GM19372 (cell line): ENCODE results near the gene NR3C1.

Experiments used
- ATAC-seq: cut with Tn5 transposase; IDR thresholded peaks from one replicate; pipeline ENCODE4 v1.9.1; 2021; ENCODE audit warnings: mild to moderate bottlenecking, low read depth, moderate library complexity; ENCODE audit not compliant: unreplicated experiment

Gene NR3C1

GRCh38 chr5:143400541-143401226, 2.8 kb downstream of the NR3C1 start:
- ATAC-seq, result no peak

GRCh38 chr5:143399616-143400540, 3.6 kb downstream of the NR3C1 start:
- ATAC-seq, result no peak

- ATAC-seq, result no peak
These were observed 4.8 kb downstream of the NR3C1 start for GRCh38 chr5:143398451-143399237.

- ATAC-seq, result no peak
These were observed 5.5 kb downstream of the NR3C1 start for GRCh38 chr5:143398053-143398355.

GRCh38 chr5:143397302-143398052, 6.0 kb downstream of the NR3C1 start:
- no peak for ATAC-seq

- no peak for ATAC-seq
These were observed 7.0 kb downstream of the NR3C1 start for GRCh38 chr5:143396353-143396940.

GRCh38 chr5:143395638-143396352, 7.7 kb downstream of the NR3C1 start:
- ATAC-seq, result no peak

GRCh38 chr5:143393524-143393923, 10.0 kb downstream of the NR3C1 start:
- ATAC-seq, result no peak

GRCh38 chr5:143390941-143391340, 12.5 kb downstream of the NR3C1 start:
- no peak for ATAC-seq

- no peak for ATAC-seq
These were observed 13.2 kb downstream of the NR3C1 start for GRCh38 chr5:143390258-143390657.

GRCh38 chr5:143386725-143387124, 16.8 kb downstream of the NR3C1 start:
- no peak for ATAC-seq

- ATAC-seq, result no peak
These were observed 18.4 kb downstream of the NR3C1 start for GRCh38 chr5:143384865-143385657.

GRCh38 chr5:143383988-143384387, 19.5 kb downstream of the NR3C1 start:
- no peak for ATAC-seq

GRCh38 chr5:143379606-143380005, 23.9 kb downstream of the NR3C1 start:
- no peak for ATAC-seq

GRCh38 chr5:143376911-143377813, 26.3 kb downstream of the NR3C1 start:
- no peak for ATAC-seq

GRCh38 chr5:143376195-143376779, 27.2 kb downstream of the NR3C1 start:
- no peak for ATAC-seq

GRCh38 chr5:143374496-143375217, 28.8 kb downstream of the NR3C1 start:
- no peak for ATAC-seq
